ENCODE measurements around the gene BMP6.

DNA sequence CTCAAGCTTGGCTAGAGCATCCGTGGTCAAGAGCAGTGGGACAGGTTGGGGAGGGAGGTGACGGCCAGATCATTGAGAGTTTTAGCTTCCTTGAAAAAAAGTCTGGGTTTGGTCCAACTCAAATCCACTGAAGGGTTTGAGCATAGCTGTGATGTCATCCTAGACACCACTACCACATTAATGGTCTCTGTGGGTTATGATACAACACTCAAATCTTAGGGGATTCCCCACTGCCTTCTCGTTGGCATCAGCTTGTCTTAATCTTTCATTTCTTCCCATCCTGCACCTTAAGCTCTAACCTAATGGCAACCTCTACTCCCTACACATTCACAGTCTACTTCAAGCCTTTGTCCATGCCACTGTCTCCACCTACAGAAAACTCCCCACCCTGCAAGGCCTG lies 77.3 kb downstream of the BMP6 start:
- no peak for TF ChIP-seq EZH2 (IDR thresholded peaks at IDR 0.05; ENCODE audit: low read length, unreplicated experiment)
- TF ChIP-seq, protein P1, sequence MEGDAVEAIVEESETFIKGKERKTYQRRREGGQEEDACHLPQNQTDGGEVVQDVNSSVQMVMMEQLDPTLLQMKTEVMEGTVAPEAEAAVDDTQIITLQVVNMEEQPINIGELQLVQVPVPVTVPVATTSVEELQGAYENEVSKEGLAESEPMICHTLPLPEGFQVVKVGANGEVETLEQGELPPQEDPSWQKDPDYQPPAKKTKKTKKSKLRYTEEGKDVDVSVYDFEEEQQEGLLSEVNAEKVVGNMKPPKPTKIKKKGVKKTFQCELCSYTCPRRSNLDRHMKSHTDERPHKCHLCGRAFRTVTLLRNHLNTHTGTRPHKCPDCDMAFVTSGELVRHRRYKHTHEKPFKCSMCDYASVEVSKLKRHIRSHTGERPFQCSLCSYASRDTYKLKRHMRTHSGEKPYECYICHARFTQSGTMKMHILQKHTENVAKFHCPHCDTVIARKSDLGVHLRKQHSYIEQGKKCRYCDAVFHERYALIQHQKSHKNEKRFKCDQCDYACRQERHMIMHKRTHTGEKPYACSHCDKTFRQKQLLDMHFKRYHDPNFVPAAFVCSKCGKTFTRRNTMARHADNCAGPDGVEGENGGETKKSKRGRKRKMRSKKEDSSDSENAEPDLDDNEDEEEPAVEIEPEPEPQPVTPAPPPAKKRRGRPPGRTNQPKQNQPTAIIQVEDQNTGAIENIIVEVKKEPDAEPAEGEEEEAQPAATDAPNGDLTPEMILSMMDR (conservative IDR thresholded peaks at IDR 0.05; ENCODE audit: low read depth, low read length) = no peak

Measured in PC-3 (cell line).